Panc1 (cell line): ENCODE data around the gene USP17L13.
"Not testable (repeated sequence)": the region's sequence is repeated elsewhere in the genome, so short reads cannot be mapped to it uniquely, and the experiment has no call there.

Experiments
- POLR2AphosphoS5 ChIP-seq: IDR thresholded peaks from 2 replicates; pipeline ENCODE4 v1.6.1; 2012; ENCODE audit warnings: mild to moderate bottlenecking, low read depth, low read length, moderate library complexity
- SIN3A ChIP-seq: IDR thresholded peaks from 2 replicates; pipeline ENCODE4 v1.6.1; 2012; ENCODE audit warnings: low read depth, mild to moderate bottlenecking, low read length, moderate library complexity, borderline replicate concordance; ENCODE audit not compliant: insufficient read depth
- TF ChIP-seq, protein P1 (sequence below): fragments of 450-650 bp; IDR thresholded peaks from 2 replicates; pipeline ENCODE4 v1.5.1; 2017; ENCODE audit warnings: mild to moderate bottlenecking
- TF ChIP-seq, protein P2 (sequence below), 2 experiments: IDR thresholded peaks; 2 replicates each; pipeline ENCODE4 v1.6.1; 2011 to 2012; ENCODE audit warnings: low read depth in 2 of 2, control low read depth in 1 of 2, low read length in 1 of 2, mild to moderate bottlenecking in 1 of 2, moderate library complexity in 1 of 2; ENCODE audit not compliant: insufficient read depth in 1 of 2

- TF ChIP-seq, protein P1, sequence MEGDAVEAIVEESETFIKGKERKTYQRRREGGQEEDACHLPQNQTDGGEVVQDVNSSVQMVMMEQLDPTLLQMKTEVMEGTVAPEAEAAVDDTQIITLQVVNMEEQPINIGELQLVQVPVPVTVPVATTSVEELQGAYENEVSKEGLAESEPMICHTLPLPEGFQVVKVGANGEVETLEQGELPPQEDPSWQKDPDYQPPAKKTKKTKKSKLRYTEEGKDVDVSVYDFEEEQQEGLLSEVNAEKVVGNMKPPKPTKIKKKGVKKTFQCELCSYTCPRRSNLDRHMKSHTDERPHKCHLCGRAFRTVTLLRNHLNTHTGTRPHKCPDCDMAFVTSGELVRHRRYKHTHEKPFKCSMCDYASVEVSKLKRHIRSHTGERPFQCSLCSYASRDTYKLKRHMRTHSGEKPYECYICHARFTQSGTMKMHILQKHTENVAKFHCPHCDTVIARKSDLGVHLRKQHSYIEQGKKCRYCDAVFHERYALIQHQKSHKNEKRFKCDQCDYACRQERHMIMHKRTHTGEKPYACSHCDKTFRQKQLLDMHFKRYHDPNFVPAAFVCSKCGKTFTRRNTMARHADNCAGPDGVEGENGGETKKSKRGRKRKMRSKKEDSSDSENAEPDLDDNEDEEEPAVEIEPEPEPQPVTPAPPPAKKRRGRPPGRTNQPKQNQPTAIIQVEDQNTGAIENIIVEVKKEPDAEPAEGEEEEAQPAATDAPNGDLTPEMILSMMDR: not testable (repeated sequence)
- TF ChIP-seq POLR2AphosphoS5, SIN3A: not testable (repeated sequence)
- TF ChIP-seq, protein P2, sequence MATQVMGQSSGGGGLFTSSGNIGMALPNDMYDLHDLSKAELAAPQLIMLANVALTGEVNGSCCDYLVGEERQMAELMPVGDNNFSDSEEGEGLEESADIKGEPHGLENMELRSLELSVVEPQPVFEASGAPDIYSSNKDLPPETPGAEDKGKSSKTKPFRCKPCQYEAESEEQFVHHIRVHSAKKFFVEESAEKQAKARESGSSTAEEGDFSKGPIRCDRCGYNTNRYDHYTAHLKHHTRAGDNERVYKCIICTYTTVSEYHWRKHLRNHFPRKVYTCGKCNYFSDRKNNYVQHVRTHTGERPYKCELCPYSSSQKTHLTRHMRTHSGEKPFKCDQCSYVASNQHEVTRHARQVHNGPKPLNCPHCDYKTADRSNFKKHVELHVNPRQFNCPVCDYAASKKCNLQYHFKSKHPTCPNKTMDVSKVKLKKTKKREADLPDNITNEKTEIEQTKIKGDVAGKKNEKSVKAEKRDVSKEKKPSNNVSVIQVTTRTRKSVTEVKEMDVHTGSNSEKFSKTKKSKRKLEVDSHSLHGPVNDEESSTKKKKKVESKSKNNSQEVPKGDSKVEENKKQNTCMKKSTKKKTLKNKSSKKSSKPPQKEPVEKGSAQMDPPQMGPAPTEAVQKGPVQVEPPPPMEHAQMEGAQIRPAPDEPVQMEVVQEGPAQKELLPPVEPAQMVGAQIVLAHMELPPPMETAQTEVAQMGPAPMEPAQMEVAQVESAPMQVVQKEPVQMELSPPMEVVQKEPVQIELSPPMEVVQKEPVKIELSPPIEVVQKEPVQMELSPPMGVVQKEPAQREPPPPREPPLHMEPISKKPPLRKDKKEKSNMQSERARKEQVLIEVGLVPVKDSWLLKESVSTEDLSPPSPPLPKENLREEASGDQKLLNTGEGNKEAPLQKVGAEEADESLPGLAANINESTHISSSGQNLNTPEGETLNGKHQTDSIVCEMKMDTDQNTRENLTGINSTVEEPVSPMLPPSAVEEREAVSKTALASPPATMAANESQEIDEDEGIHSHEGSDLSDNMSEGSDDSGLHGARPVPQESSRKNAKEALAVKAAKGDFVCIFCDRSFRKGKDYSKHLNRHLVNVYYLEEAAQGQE (IDR thresholded peaks at IDR 0.05; ENCODE audit: insufficient read depth in 1 of 2, low read depth in 2 of 2, low read length in 1 of 2): not testable (repeated sequence)
These were observed 23.4 kb downstream of the USP17L13 start, which contains the start of gene USP17L18 for GRCh38 chr4:9247953-9248680.
